ENCODE results near the gene PSMB2.

GRCh38 chr1:35553851-35554250 is 87.5 kb downstream of the PSMB2 start:
- TF ChIP-seq, protein P1, sequence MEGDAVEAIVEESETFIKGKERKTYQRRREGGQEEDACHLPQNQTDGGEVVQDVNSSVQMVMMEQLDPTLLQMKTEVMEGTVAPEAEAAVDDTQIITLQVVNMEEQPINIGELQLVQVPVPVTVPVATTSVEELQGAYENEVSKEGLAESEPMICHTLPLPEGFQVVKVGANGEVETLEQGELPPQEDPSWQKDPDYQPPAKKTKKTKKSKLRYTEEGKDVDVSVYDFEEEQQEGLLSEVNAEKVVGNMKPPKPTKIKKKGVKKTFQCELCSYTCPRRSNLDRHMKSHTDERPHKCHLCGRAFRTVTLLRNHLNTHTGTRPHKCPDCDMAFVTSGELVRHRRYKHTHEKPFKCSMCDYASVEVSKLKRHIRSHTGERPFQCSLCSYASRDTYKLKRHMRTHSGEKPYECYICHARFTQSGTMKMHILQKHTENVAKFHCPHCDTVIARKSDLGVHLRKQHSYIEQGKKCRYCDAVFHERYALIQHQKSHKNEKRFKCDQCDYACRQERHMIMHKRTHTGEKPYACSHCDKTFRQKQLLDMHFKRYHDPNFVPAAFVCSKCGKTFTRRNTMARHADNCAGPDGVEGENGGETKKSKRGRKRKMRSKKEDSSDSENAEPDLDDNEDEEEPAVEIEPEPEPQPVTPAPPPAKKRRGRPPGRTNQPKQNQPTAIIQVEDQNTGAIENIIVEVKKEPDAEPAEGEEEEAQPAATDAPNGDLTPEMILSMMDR (IDR thresholded peaks at IDR 0.05): no peak
- TF ChIP-seq POLR2A (IDR thresholded peaks at IDR 0.05): no peak
